GM12874 (cell line): ENCODE measurements around the gene RAC3.

ENCODE experiments used
- TF ChIP-seq, protein P1 (sequence below): IDR thresholded peaks from 2 replicates; pipeline ENCODE4 v1.5.1; 2011; ENCODE audit warnings: low read depth, mild to moderate bottlenecking, control low read depth, low read length, moderate library complexity; ENCODE audit not compliant: insufficient read depth

The RAC3 gene

DNA sequence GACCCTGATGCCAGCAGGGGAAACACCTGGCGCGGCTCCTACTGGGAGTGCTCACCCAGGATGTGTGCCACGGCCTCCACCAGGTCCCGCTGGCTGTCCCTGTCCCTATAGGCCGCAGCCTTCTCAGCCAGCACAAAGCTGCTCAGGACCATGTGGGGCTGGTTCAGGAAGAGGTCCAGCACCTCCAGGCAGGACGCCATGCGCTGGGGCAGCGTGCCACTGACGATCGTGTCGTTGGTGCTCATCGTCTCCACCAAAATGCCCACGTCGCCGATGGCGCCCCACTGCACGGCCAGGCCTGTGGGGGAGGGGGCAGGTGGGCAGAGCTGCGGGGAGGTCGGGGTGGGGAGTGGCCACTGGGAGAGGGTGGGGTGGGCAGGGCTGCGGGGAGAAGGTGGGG lies 50.1 kb downstream of the RAC3 start:
- TF ChIP-seq, protein P1, sequence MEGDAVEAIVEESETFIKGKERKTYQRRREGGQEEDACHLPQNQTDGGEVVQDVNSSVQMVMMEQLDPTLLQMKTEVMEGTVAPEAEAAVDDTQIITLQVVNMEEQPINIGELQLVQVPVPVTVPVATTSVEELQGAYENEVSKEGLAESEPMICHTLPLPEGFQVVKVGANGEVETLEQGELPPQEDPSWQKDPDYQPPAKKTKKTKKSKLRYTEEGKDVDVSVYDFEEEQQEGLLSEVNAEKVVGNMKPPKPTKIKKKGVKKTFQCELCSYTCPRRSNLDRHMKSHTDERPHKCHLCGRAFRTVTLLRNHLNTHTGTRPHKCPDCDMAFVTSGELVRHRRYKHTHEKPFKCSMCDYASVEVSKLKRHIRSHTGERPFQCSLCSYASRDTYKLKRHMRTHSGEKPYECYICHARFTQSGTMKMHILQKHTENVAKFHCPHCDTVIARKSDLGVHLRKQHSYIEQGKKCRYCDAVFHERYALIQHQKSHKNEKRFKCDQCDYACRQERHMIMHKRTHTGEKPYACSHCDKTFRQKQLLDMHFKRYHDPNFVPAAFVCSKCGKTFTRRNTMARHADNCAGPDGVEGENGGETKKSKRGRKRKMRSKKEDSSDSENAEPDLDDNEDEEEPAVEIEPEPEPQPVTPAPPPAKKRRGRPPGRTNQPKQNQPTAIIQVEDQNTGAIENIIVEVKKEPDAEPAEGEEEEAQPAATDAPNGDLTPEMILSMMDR = no peak

DNA sequence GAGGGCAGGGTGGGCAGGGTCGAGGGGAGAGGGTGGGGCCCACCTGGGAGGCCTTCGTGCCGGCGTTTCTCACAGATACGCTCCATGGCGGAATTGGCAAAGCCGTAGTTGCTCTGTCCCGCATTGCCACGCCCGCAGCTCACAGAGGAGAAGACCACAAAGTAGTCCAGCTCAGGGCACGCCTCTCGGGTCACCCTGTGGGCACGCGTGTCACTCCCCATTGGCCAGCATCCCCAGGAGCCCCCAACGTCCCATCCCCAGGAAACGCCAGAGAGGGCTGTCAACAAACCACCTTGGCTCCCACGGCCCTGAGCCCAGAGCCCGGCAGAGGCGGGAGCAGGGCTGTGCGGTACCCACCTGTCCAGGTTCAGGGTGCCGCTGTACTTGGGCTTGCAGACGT lies 50.5 kb downstream of the RAC3 start:
- TF ChIP-seq, protein P1 = no peak

DNA sequence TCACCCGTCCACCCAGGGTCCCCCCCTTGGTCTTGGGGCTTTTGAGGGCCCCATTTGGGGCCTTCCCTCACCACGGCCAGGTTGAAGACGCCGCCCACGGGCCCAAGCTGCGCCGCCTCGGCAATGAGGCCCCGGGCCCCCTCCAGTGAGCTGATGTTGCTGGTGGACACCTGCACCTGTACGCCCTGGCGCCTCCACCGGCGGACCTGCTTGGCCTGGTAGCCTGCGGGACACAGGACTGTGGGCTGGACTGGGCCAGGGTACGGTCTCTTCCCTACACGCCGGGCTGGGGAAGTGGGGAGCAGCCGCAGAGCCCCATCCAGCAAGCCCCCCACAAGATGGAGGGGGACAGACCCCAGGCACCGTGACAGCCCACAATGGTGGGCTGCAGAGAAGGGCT lies 51.0 kb downstream of the RAC3 start:
- TF ChIP-seq, protein P1 = no peak

DNA sequence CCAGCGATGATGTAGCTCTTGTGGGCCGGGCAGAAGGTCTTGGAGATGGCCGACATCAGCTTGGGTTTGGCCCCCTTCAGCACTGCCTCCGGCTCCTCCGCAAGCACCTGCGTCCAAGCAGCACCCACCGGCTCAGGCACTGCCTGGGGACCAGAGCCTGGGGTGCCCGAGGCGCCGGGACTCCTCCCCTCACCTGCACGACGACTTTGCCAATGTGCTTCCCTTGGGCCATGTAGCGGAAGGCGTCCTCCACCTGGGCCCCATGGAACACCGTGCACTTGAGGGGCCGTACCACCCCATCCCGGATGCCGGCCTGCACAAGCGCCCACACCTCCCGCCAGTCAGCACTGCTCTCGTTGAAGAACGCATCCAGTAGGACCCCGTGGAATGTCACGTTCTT lies 51.5 kb downstream of the RAC3 start:
- TF ChIP-seq, protein P1 = no peak
